Measurements from ENCODE around the gene MAP2K3. TPM values are rescaled to one million over a fixed set of nuclear protein-coding genes. Genes with fewer than 3 reads are reported as not detected.
"Not testable (repeated sequence)": the region's sequence is repeated elsewhere in the genome, so short reads cannot be mapped to it uniquely, and the experiment has no call there.

The MAP2K3 gene
- total and polyA plus RNA-seq, 2 donors (not counting 3 experiments of a cell fraction or from before 2014, with no cell fraction given): 15.3 to 36.3 TPM

DNA sequence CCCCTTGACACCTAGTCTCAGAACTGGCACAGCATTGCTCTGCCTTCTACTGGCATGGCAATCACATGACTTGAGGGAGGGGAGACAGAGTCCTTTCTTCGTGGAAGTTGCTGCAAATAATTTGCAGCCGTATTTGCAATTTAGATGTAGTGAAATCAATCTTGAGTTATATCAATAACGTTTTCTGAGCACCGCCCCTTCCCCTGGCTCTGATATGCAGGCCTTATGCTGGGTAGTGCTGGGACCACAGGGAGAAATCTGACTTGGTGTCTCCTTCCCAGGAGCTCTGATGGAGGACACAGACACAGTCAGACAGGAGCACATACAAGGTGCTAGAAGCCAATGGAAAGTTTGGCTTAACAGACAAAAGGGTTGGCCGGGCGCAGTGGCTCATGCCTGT is 55.9 kb downstream of the MAP2K3 start:
- H3K9me1 ChIP-seq (replicated peaks; ENCODE audit: control insufficient read depth, extremely low read depth, insufficient read depth, low read length); H2AFZ ChIP-seq (ENCODE audit: low read depth, low read length); POLR2A ChIA-PET; H4K20me1 ChIP-seq (replicated peaks; ENCODE audit: control insufficient read depth, extremely low read depth, insufficient read depth, low read length); H3K36me3 ChIP-seq (ENCODE audit: control insufficient read depth in 2 of 2, extremely low read depth in 1 of 2, insufficient read depth in 2 of 2, low read length in 2 of 2); H3K79me2 ChIP-seq (ENCODE audit: control insufficient read depth, insufficient read depth, low read length); BruUV-seq (replicated peaks); FAIRE-seq; H3K27me3 ChIP-seq (ENCODE audit: control insufficient read depth in 2 of 2, insufficient read depth in 2 of 2, low read length in 2 of 2); dilution Hi-C loops (cut with MboI; ENCODE audit: extremely low pct_ligation_motif_present, low sequenced_read_pairs); H3K9me3 ChIP-seq (replicated peaks; ENCODE audit: control insufficient read depth, insufficient read depth, low read length); DNase-seq (ENCODE audit: low read depth, low spot score); H3K4me3 ChIP-seq (replicated peaks in 1 of 3; ENCODE audit: insufficient read depth in 1 of 3, low read depth in 1 of 3, low read length in 3 of 3); CTCF ChIA-PET; H3K9ac ChIP-seq (replicated peaks; ENCODE audit: extremely low read depth, insufficient read depth, low read length); H3K4me2 ChIP-seq (ENCODE audit: insufficient read depth, low read length); H3K27ac ChIP-seq (ENCODE audit: insufficient read depth, low read depth, low read length); intact Hi-C loops (cut with micrococcal nuclease); H3K4me1 ChIP-seq (ENCODE audit: control insufficient read depth, extremely low read depth, insufficient read depth, low read length): not testable (repeated sequence)

DNA sequence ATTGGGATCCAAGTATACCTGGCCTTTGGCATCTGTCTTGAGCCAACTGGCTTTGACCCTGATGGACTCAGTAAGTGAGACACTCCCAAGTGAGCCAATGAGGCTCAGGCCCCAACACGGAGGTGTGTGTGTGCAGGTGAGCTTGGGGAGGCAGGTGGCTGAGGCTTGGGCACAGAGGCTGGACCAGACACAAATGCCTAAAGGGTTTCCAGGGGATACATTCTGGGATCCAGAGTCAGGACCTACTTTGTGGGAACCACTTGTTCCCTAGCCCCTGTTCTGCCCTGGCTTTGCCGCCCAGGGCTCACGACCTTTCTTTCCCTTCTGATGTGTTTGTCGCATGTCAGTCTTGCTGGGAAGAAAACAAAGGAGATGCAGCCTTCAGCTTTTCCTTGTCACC is 56.8 kb downstream of the MAP2K3 start:
- H3K9me1 ChIP-seq (replicated peaks; ENCODE audit: control insufficient read depth, extremely low read depth, insufficient read depth, low read length); CTCF ChIA-PET; H3K9ac ChIP-seq (replicated peaks; ENCODE audit: extremely low read depth, insufficient read depth, low read length); H3K4me2 ChIP-seq (ENCODE audit: insufficient read depth, low read length); H3K27ac ChIP-seq (ENCODE audit: insufficient read depth, low read depth, low read length); H3K4me3 ChIP-seq (replicated peaks in 1 of 3; ENCODE audit: insufficient read depth in 1 of 3, low read depth in 1 of 3, low read length in 3 of 3); H3K79me2 ChIP-seq (ENCODE audit: control insufficient read depth, insufficient read depth, low read length); H2AFZ ChIP-seq (ENCODE audit: low read depth, low read length); H3K36me3 ChIP-seq (ENCODE audit: control insufficient read depth in 2 of 2, extremely low read depth in 1 of 2, insufficient read depth in 2 of 2, low read length in 2 of 2); FAIRE-seq; BruUV-seq (replicated peaks); DNase-seq (ENCODE audit: low read depth, low spot score); H3K4me1 ChIP-seq (ENCODE audit: control insufficient read depth, extremely low read depth, insufficient read depth, low read length); H3K9me3 ChIP-seq (replicated peaks; ENCODE audit: control insufficient read depth, insufficient read depth, low read length); dilution Hi-C loops (cut with MboI; ENCODE audit: extremely low pct_ligation_motif_present, low sequenced_read_pairs); POLR2A ChIA-PET; intact Hi-C loops (cut with micrococcal nuclease); H3K27me3 ChIP-seq (ENCODE audit: control insufficient read depth in 2 of 2, insufficient read depth in 2 of 2, low read length in 2 of 2); H4K20me1 ChIP-seq (replicated peaks; ENCODE audit: control insufficient read depth, extremely low read depth, insufficient read depth, low read length): not testable (repeated sequence)

DNA sequence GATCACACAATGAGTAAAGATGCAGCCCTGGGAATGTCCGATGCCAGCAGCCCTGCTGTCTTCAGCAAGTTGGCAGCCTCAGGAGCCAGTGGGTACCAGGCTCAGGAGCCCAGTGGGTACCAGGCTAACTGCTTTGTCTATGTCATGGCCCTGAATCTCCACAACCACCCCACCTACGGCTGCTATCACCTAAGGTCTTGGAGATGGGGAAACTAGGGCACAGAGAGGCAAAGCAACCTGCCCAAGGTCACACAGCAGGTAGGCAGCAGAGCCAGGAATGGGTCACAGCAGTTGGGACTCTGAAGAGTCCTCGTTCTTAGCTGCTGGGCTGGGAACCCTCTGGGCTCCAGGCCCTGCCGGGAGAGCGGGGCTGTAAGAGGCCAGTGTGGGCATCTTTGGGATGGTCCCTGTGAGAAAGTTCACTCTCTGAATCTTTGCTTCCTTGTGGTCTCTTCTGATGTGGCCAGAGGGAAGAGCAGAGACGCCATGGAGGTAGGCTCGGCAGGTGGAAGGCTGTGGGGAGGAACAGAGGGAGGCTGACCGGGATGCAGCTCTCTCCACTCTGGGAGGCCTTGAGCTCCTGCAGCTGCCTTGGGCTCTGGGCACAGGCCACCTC is 57.5 kb downstream of the MAP2K3 start:
- BruUV-seq (replicated peaks): not testable (repeated sequence)

DNA sequence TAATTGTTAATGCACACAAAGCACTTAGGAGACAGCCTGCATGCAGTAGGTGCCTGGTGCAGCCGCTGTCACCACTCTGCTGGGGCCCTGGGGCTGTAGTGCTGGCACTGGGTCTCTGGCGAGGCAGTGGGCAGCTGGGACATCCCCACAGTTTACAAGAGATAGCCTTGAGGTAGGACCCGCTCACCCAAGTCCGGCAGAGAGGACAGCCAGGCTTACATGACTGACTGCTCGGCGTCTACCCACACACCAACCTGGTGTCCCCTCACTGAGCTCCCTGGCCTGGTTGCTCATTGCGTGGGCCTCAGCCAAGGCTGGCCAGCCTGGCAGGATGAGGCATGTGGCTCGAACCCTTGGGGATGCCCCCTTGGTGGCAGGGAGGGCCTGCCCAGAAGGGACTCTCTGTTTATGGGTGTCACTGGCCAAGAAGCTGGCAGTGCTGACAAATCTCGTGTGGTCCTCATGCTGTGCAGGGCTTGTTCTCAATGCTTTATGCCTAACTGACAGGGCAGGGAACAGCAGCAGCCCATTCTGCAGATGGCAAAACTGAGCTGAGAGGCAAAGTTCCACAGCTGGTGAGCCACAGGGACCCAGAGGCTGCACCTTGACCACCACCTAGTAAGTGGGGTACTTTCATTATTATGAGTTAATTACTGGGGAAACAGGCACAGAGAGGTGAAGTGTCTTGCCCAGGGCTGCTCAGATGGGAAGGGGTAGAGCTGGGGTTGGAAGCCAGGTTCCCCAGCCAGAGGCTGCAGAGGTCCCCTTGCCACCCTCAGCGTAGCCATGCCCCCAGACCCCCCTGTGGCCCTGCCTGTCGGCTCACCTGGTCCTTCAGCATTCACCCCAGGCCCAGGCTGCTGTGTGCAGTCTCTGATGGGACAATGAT is 58.8 kb downstream of the MAP2K3 start:
- H3K36me3 ChIP-seq (ENCODE audit: control insufficient read depth in 2 of 2, extremely low read depth in 1 of 2, insufficient read depth in 2 of 2, low read length in 2 of 2); CTCF ChIA-PET; POLR2A ChIA-PET; FAIRE-seq; H3K27ac ChIP-seq (ENCODE audit: insufficient read depth, low read depth, low read length); H3K79me2 ChIP-seq (ENCODE audit: control insufficient read depth, insufficient read depth, low read length); H3K9ac ChIP-seq (replicated peaks; ENCODE audit: extremely low read depth, insufficient read depth, low read length); DNase-seq (ENCODE audit: low read depth, low spot score); H3K4me3 ChIP-seq (replicated peaks in 1 of 3; ENCODE audit: insufficient read depth in 1 of 3, low read depth in 1 of 3, low read length in 3 of 3); H3K4me2 ChIP-seq (ENCODE audit: insufficient read depth, low read length); intact Hi-C loops (cut with micrococcal nuclease); H3K4me1 ChIP-seq (ENCODE audit: control insufficient read depth, extremely low read depth, insufficient read depth, low read length); dilution Hi-C loops (cut with MboI; ENCODE audit: extremely low pct_ligation_motif_present, low sequenced_read_pairs); H2AFZ ChIP-seq (ENCODE audit: low read depth, low read length); H3K9me1 ChIP-seq (replicated peaks; ENCODE audit: control insufficient read depth, extremely low read depth, insufficient read depth, low read length); BruUV-seq (replicated peaks); H4K20me1 ChIP-seq (replicated peaks; ENCODE audit: control insufficient read depth, extremely low read depth, insufficient read depth, low read length); H3K27me3 ChIP-seq (ENCODE audit: control insufficient read depth in 2 of 2, insufficient read depth in 2 of 2, low read length in 2 of 2); H3K9me3 ChIP-seq (replicated peaks; ENCODE audit: control insufficient read depth, insufficient read depth, low read length): not testable (repeated sequence)

More for the DNA sequence above, 57.5 kb downstream of the MAP2K3 start:
- intact Hi-C loops (cut with micrococcal nuclease); H3K4me2 ChIP-seq (ENCODE audit: insufficient read depth, low read length); H3K9me1 ChIP-seq (replicated peaks; ENCODE audit: control insufficient read depth, extremely low read depth, insufficient read depth, low read length); H3K4me3 ChIP-seq (replicated peaks in 1 of 3; ENCODE audit: insufficient read depth in 1 of 3, low read depth in 1 of 3, low read length in 3 of 3); H3K27me3 ChIP-seq (ENCODE audit: control insufficient read depth in 2 of 2, insufficient read depth in 2 of 2, low read length in 2 of 2); H3K9ac ChIP-seq (replicated peaks; ENCODE audit: extremely low read depth, insufficient read depth, low read length); H3K4me1 ChIP-seq (ENCODE audit: control insufficient read depth, extremely low read depth, insufficient read depth, low read length); H2AFZ ChIP-seq (ENCODE audit: low read depth, low read length); H3K79me2 ChIP-seq (ENCODE audit: control insufficient read depth, insufficient read depth, low read length); H3K27ac ChIP-seq (ENCODE audit: insufficient read depth, low read depth, low read length); H3K36me3 ChIP-seq (ENCODE audit: control insufficient read depth in 2 of 2, extremely low read depth in 1 of 2, insufficient read depth in 2 of 2, low read length in 2 of 2); H4K20me1 ChIP-seq (replicated peaks; ENCODE audit: control insufficient read depth, extremely low read depth, insufficient read depth, low read length); H3K9me3 ChIP-seq (replicated peaks; ENCODE audit: control insufficient read depth, insufficient read depth, low read length); FAIRE-seq; dilution Hi-C loops (cut with MboI; ENCODE audit: extremely low pct_ligation_motif_present, low sequenced_read_pairs); DNase-seq (ENCODE audit: low read depth, low spot score); CTCF ChIA-PET; POLR2A ChIA-PET: not testable (repeated sequence)

All from endothelial cell of umbilical vein (primary cell).